ENCODE data around the gene RELN.

DNA sequence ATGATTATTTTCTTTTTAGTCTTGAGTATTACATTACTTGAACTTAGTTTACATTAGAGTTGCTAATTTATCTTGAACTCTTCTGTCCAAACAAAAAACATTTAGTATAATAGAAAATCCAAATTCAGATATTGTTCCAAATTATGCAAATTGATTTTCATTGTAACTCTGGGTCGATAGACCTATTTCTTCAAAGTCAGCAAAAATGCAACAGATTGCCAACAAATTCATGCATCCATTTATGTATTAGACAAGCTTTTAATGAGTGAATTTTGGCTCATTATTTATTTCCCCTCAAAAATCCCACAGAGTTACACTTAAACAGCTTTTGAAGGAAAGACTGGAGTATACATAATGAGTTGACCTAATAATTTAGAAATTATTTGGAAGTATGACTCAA is 240.8 kb downstream of the RELN start:
- TF ChIP-seq, protein P1, sequence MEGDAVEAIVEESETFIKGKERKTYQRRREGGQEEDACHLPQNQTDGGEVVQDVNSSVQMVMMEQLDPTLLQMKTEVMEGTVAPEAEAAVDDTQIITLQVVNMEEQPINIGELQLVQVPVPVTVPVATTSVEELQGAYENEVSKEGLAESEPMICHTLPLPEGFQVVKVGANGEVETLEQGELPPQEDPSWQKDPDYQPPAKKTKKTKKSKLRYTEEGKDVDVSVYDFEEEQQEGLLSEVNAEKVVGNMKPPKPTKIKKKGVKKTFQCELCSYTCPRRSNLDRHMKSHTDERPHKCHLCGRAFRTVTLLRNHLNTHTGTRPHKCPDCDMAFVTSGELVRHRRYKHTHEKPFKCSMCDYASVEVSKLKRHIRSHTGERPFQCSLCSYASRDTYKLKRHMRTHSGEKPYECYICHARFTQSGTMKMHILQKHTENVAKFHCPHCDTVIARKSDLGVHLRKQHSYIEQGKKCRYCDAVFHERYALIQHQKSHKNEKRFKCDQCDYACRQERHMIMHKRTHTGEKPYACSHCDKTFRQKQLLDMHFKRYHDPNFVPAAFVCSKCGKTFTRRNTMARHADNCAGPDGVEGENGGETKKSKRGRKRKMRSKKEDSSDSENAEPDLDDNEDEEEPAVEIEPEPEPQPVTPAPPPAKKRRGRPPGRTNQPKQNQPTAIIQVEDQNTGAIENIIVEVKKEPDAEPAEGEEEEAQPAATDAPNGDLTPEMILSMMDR (IDR thresholded peaks at IDR 0.05): no peak
- TF ChIP-seq POLR2A (IDR thresholded peaks at IDR 0.05): no peak

Measured in testis (tissue), 2 donors.